ENCODE measurements around the gene SLAMF9. TPM values are rescaled to one million over a fixed set of nuclear protein-coding genes. Genes with fewer than 3 reads are reported as not detected.

Gene SLAMF9
- total RNA-seq, 2 experiments from 2014 or later = not detected

- DNase-seq = no peak
- Mint-ChIP-seq H3K27ac (no peak overlapping the region), H3K4me3 (no peak overlapping the region), H3K4me1 (no peaks in the 10 kb centered on the region), H3K36me3 (ENCODE audit: low read depth) (no peaks in the 10 kb centered on the region), H3K9me3 (no peaks in the 10 kb centered on the region), H3K27me3 (peaks cover 30% of the 10 kb centered on the region)
- POLR2A ChIA-PET = no interaction called here
- CTCF ChIA-PET = interaction anchor here (4.6 kb wide), 1 partner anchor 36 kb away, joined by 19 read pairs; no protein-coding TSS in a partner anchor
Observed at GRCh38 chr1:159970932-159971342, 16.9 kb upstream of the SLAMF9 start.

- no peak overlapping the region for H3K4me3 Mint-ChIP-seq
- H3K36me3 Mint-ChIP-seq (ENCODE audit: low read depth) = no peaks in the 10 kb centered on the region
- H3K9me3 Mint-ChIP-seq = no peaks in the 10 kb centered on the region
- DNase-seq = no peak
- ChIA-PET POLR2A (no interaction called here), CTCF (interaction anchor here (4.6 kb wide), 1 partner anchor 38 kb away, joined by 19 read pairs; no protein-coding TSS in a partner anchor)
- H3K4me1 Mint-ChIP-seq = no peaks in the 10 kb centered on the region
- H3K27ac Mint-ChIP-seq = no peak overlapping the region
- H3K27me3 Mint-ChIP-seq = peaks cover 45% of the 10 kb centered on the region
Observed at GRCh38 chr1:159968901-159969300, 14.9 kb upstream of the SLAMF9 start.

- no peaks in the 10 kb centered on the region for H3K9me3 Mint-ChIP-seq
- CTCF ChIA-PET = no interaction called here
- H3K4me3 Mint-ChIP-seq = no peak overlapping the region
- DNase-seq = no peak
- POLR2A ChIA-PET = no interaction called here
- H3K27me3 Mint-ChIP-seq = peaks cover 41% of the 10 kb centered on the region
- no peaks in the 10 kb centered on the region for H3K36me3 Mint-ChIP-seq (ENCODE audit: low read depth)
- no peaks in the 10 kb centered on the region for H3K4me1 Mint-ChIP-seq
- no peak overlapping the region for H3K27ac Mint-ChIP-seq
Observed at GRCh38 chr1:159965263-159965662, 11.2 kb upstream of the SLAMF9 start.

DNA sequence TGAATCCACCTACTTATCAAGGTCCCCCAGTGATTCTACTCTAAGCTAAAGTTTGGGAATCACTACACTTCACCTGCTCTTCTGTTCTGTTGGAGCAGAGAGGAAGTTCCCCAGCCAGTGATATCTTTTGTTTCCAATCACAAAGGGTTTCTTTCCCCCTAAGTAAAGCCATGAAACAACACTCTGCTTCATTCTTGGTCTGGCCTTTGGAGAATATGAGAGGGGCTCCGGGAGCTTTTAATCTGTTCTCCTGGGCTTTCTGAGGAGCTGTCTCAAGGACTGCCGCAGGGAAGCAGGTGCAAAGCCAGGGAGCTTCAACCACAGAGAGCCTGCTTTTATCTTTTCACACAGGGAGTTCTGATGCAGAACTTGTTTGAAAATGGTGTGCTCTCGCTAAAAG is 10.1 kb upstream of the SLAMF9 start:
- POLR2A ChIA-PET = no interaction called here
- Mint-ChIP-seq H3K9me3 (no peaks in the 10 kb centered on the region), H3K36me3 (ENCODE audit: low read depth) (no peaks in the 10 kb centered on the region), H3K27ac (no peak overlapping the region), H3K4me3 (no peak overlapping the region), H3K27me3 (peaks cover 41% of the 10 kb centered on the region), H3K4me1 (peaks cover 6% of the 10 kb centered on the region)
- DNase-seq = no peak
- CTCF ChIA-PET = interaction anchor here (0.8 kb wide), 1 partner anchor 42 kb away, joined by 3 read pairs; no protein-coding TSS in a partner anchor

- Mint-ChIP-seq H3K4me3 (no peak overlapping the region), H3K27ac (no peak overlapping the region), H3K9me3 (no peaks in the 10 kb centered on the region), H3K4me1 (peaks cover 17% of the 10 kb centered on the region), H3K36me3 (ENCODE audit: low read depth) (no peaks in the 10 kb centered on the region), H3K27me3 (peaks cover 30% of the 10 kb centered on the region)
- ChIA-PET POLR2A (no interaction called here), CTCF (no interaction called here)
- DNase-seq = no peak
Observed at GRCh38 chr1:159962176-159962575, 8.1 kb upstream of the SLAMF9 start.

- no peak overlapping the region for H3K27ac Mint-ChIP-seq
- H3K36me3 Mint-ChIP-seq (ENCODE audit: low read depth) = no peaks in the 10 kb centered on the region
Observed at GRCh38 chr1:159961636-159962035, 7.6 kb upstream of the SLAMF9 start.

GRCh38 chr1:159960721-159961381 is 6.8 kb upstream of the SLAMF9 start:
- Mint-ChIP-seq H3K36me3 (ENCODE audit: low read depth) (no peaks in the 10 kb centered on the region), H3K27ac (no peak overlapping the region), H3K4me3 (no peak overlapping the region), H3K27me3 (peaks cover 21% of the 10 kb centered on the region), H3K4me1 (peaks cover 17% of the 10 kb centered on the region), H3K9me3 (no peaks in the 10 kb centered on the region)
- CTCF ChIA-PET = no interaction called here
- POLR2A ChIA-PET = no interaction called here
- no peak for DNase-seq

More at GRCh38 chr1:159961636-159962035, 7.6 kb upstream of the SLAMF9 start:
- ChIA-PET CTCF (no interaction called here), POLR2A (no interaction called here)
- Mint-ChIP-seq H3K4me3 (no peak overlapping the region), H3K4me1 (peaks cover 17% of the 10 kb centered on the region), H3K27me3 (peaks cover 25% of the 10 kb centered on the region), H3K9me3 (no peaks in the 10 kb centered on the region)
- no peak for DNase-seq

DNA sequence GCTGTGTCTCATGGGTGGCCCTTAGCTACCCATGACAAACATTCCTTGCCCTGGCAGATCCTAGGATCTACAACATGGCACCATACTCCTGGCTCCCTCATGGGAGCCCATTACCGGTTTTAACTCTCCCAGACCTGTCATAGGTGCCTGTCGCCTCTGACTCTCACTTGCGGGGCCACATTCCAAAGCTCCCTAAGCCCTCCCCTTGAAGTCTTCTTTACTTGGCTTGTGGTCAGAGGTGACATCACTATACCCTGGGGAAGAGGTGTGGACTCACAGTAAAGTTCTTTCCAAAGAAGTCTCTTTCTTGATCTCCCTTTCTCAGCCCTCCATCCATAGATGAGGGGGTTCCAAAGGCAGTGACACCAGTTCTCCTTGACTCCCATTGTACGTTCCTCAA is 5.4 kb upstream of the SLAMF9 start:
- Mint-ChIP-seq H3K9me3 (no peaks in the 10 kb centered on the region), H3K4me3 (no peak overlapping the region), H3K36me3 (ENCODE audit: low read depth) (no peaks in the 10 kb centered on the region), H3K27me3 (peaks cover 15% of the 10 kb centered on the region), H3K27ac (no peak overlapping the region), H3K4me1 (peaks cover 17% of the 10 kb centered on the region)
- no peak for DNase-seq
- CTCF ChIA-PET = no interaction called here
- POLR2A ChIA-PET = no interaction called here

GRCh38 chr1:159958719-159959380 is 4.8 kb upstream of the SLAMF9 start:
- no peak for DNase-seq
- ChIA-PET POLR2A (no interaction called here), CTCF (interaction anchor here (1.5 kb wide), 1 partner anchor 49 kb away, joined by 4 read pairs; no protein-coding TSS in a partner anchor)
- H3K27ac Mint-ChIP-seq = no peak overlapping the region
- H3K9me3 Mint-ChIP-seq = no peaks in the 10 kb centered on the region
- H3K36me3 Mint-ChIP-seq (ENCODE audit: low read depth) = no peaks in the 10 kb centered on the region
- H3K4me1 Mint-ChIP-seq = peaks cover 17% of the 10 kb centered on the region
- peaks cover 15% of the 10 kb centered on the region for H3K27me3 Mint-ChIP-seq
- no peak overlapping the region for H3K4me3 Mint-ChIP-seq

DNA sequence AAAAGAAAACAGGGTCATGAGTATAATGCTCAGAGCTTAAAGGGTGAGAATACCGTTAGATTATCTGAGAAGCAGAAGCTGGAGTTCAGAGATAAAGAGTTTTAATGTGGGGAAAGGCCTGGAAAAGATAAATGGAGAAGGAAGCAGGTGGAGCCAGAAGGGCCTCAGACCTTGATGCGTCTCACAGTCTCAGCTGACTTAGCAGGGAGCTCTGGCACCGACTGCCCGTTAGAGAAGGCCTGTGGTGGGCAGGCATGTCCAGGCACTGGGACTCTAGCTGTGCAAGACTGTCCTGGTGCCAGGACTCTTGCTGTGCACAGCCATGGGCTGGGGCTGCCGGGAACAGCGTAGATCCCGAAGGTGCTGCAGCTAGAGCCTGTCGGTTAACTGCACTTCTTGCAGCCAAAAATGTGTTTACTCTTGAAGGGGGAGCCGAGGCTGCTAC is 3.8 kb upstream of the SLAMF9 start:
- peaks cover 17% of the 10 kb centered on the region for H3K27me3 Mint-ChIP-seq
- H3K4me3 Mint-ChIP-seq = no peak overlapping the region
- H3K4me1 Mint-ChIP-seq = peaks cover 17% of the 10 kb centered on the region
- no peaks in the 10 kb centered on the region for H3K9me3 Mint-ChIP-seq
- no peaks in the 10 kb centered on the region for H3K36me3 Mint-ChIP-seq (ENCODE audit: low read depth)
- POLR2A ChIA-PET = no interaction called here
- no peak for DNase-seq
- no peak overlapping the region for H3K27ac Mint-ChIP-seq
- CTCF ChIA-PET = interaction anchor here (1.2 to 1.5 kb wide), 2 partner anchors 16 to 50 kb away, joined by 4 read pairs; no protein-coding TSS in a partner anchor

GRCh38 chr1:159955456-159955855 is 1.4 kb upstream of the SLAMF9 start:
- no peak overlapping the region for H3K4me3 Mint-ChIP-seq
- peaks cover 17% of the 10 kb centered on the region for H3K4me1 Mint-ChIP-seq
- H3K9me3 Mint-ChIP-seq = no peaks in the 10 kb centered on the region
- H3K27me3 Mint-ChIP-seq = peaks cover 35% of the 10 kb centered on the region
- ChIA-PET POLR2A (no interaction called here), CTCF (interaction anchor here (0.7 to 3.8 kb wide), 3 partner anchors 52 to 125 kb away, joined by 3 to 15 read pairs (median 3); no protein-coding TSS in a partner anchor)
- no peak for DNase-seq
- no peaks in the 10 kb centered on the region for H3K36me3 Mint-ChIP-seq (ENCODE audit: low read depth)
- no peak overlapping the region for H3K27ac Mint-ChIP-seq

DNA sequence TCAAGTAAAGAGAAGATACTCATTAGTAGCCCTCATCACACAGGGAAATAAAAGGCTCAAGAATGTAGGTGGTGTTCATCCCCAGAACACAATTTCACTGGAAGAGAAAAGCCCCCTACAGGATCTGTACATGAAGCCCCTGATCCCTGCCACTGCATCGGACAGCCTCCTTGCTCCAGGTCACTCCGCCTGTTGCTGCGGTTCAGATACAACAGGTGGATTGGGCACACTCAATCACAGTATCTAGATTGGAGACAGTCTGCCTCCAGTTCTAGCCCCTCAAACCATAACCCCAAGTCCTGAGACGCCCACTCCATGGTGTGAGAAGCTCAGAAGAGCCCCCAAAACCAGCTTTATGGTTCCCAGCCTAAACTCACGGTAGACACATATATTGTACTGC is 1.1 kb downstream of the SLAMF9 start:
- H3K4me1 Mint-ChIP-seq = peaks cover 3% of the 10 kb centered on the region
- H3K27me3 Mint-ChIP-seq = peaks cover 49% of the 10 kb centered on the region
- H3K4me3 Mint-ChIP-seq = no peak overlapping the region
- no peaks in the 10 kb centered on the region for H3K36me3 Mint-ChIP-seq (ENCODE audit: low read depth)
- no peak overlapping the region for H3K27ac Mint-ChIP-seq
- CTCF ChIA-PET = interaction anchor here (3.8 kb wide), 1 partner anchor 54 kb away, joined by 15 read pairs; no protein-coding TSS in a partner anchor
- no peak for DNase-seq
- POLR2A ChIA-PET = no interaction called here
- no peaks in the 10 kb centered on the region for H3K9me3 Mint-ChIP-seq

DNA sequence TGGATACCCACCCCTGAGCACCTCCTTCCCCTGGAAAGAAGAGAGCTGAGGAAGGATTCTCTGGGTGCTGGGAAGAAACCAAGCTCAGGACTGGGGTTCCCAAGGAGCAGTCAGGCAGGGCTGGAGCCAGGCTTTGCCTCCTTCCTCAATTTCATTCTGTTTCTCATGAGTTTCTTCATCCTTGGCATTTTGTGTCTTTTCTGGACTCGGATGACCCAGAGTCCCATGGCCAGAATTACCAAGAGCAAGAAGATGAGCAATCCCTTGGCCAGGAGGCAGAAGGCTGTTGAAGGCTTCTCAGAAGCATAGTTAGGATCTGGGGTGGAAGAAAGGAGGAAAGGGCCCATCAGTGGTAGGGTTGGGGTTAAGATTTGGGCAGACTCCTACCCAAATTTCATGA is 2.5 kb downstream of the SLAMF9 start:
- no peak for DNase-seq
- no peaks in the 10 kb centered on the region for H3K9me3 Mint-ChIP-seq
- ChIA-PET CTCF (no interaction called here), POLR2A (no interaction called here)
- no peak overlapping the region for H3K27ac Mint-ChIP-seq
- no peak overlapping the region for H3K4me3 Mint-ChIP-seq
- no peaks in the 10 kb centered on the region for H3K36me3 Mint-ChIP-seq (ENCODE audit: low read depth)
- H3K4me1 Mint-ChIP-seq = no peaks in the 10 kb centered on the region
- peaks cover 58% of the 10 kb centered on the region for H3K27me3 Mint-ChIP-seq

- ChIA-PET POLR2A (no interaction called here), CTCF (no interaction called here)
- Mint-ChIP-seq H3K36me3 (ENCODE audit: low read depth) (no peaks in the 10 kb centered on the region), H3K27me3 (peaks cover 62% of the 10 kb centered on the region), H3K4me3 (no peak overlapping the region), H3K27ac (no peak overlapping the region), H3K9me3 (no peaks in the 10 kb centered on the region), H3K4me1 (peaks cover under 1% of the 10 kb centered on the region)
- DNase-seq = no peak
Observed at GRCh38 chr1:159951016-159951415, 3.0 kb downstream of the SLAMF9 start.

Measured in activated CD4-positive, alpha-beta memory T cell treated with anti-CD3 and anti-CD28 coated beads, Interleukin-2, amount 10 ng/mL, durations not matched to agents 7 days and 5 days (primary cell).